ENCODE results near the gene ABI3.
"Not testable (repeated sequence)": the region's sequence is repeated elsewhere in the genome, so short reads cannot be mapped to it uniquely, and the experiment has no call there.

Gene ABI3

DNA sequence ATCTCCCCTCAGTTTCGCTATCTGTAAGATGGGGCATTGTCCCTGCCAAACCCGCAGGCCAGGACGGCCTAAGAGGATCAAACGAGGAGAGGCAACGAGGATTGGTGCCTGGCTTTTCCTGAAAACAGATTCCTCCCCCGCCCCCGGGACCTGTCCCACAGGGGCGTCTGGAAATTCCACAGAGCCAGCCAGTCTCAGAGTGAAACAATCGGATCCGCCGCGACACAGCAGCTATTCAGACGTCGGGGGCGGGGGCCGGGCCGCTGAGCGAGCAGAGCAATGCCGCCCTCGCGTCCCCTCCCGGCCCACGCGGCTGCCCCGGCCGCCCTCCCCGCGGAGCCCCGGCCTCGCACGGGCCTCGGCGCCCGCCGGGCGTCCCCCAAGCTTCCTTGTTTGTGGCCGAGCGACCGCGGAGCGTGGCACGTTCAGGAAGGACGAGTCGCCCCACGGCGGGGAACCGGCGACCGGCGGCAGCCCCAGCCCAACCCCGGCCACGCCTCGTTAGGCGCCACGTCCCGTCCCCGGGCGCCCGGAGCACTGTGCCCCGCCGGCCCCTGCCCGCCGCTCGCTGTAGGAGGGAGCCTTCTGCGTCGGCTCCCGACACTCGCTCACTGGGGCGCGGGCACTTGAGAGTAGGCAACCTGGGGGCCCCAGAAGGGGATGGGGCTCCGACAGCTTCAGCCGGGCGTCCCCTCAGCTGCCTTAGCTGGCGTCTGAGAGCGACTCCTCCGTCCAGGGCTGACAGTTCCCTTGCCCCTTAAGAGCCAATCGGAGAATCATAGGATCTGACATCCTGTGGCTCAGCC, 49.7 kb downstream of the ABI3 start:
- Histone ChIP-seq H3K27ac (ENCODE audit: low read depth, low read length) (peak overlapping the region; percentile 19), H3K9me3 (ENCODE audit: low read length) (no peaks in the 10 kb centered on the region), H3K9ac (ENCODE audit: low read length) (peak overlapping the region; percentile 15), H3K4me3 (ENCODE audit: low read depth in 1 of 2, low read length in 2 of 2) (peak overlapping the region; percentile 57 to 62), H3K4me1 (ENCODE audit: insufficient read depth, low read length) (no peaks in the 10 kb centered on the region), H3K27me3 (ENCODE audit: control insufficient read depth in 1 of 2, insufficient read depth in 2 of 2, low read length in 2 of 2) (no peaks in the 10 kb centered on the region), H3K36me3 (ENCODE audit: insufficient read depth, low read length) (no peaks in the 10 kb centered on the region)

DNA sequence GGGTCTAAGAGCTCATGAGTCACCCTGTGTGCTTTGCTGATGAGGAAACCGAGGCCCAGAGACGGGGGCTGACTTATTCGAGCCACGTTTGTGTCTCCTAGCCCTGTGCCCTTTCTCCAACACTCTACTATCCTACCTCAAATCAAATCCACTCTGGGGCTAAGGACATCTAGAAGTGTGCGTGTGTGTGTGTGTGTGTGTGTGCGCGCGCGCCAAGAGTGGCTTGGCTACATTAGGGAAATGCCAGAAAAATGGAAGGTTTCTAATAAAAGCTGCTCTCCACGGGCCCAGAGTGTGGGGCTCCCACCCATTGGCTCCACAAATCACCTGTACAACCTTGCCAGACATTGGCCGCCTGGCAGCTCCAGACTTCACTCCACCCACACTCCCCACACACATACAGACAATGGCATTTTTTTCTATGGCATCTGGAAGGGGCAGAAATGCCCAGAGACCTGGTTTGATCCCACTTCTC, 50.3 kb downstream of the ABI3 start:
- Histone ChIP-seq H3K27ac (ENCODE audit: low read depth, low read length) (no peak overlapping the region), H3K4me3 (ENCODE audit: low read depth in 1 of 2, low read length in 2 of 2) (peak overlapping the region; percentile 57 to 62)

DNA sequence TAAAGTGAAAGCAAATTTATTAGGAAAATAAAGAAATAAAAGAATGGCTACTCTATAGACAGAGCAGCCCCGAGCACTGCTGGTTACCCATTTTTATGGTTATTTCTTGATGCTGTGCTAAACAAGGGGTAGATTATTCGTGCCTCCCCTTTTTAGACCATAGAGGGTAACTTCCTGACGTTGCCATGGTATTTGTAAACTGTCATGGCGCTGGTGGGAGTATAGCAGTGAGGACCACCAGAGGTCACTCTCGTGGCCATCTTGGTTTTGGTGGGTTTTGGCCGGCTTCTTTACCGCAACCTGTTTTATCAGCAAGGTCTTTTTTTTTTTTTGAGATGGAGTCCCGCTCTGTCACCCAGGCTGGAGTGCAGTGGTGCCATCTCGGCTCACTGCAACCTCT, 51.0 kb downstream of the ABI3 start:
- H3K9me3 ChIP-seq (ENCODE audit: low read length); H3K4me1 ChIP-seq (ENCODE audit: insufficient read depth, low read length); H3K9ac ChIP-seq (ENCODE audit: low read length); H3K27ac ChIP-seq (ENCODE audit: low read depth, low read length); H3K27me3 ChIP-seq (ENCODE audit: control insufficient read depth in 1 of 2, insufficient read depth in 2 of 2, low read length in 2 of 2); H3K36me3 ChIP-seq (ENCODE audit: insufficient read depth, low read length); H3K4me3 ChIP-seq (ENCODE audit: low read depth in 1 of 2, low read length in 2 of 2): not testable (repeated sequence)

More for the DNA sequence above, 50.3 kb downstream of the ABI3 start:
- no peaks in the 10 kb centered on the region for H3K27me3 ChIP-seq (ENCODE audit: control insufficient read depth in 1 of 2, insufficient read depth in 2 of 2, low read length in 2 of 2)
- H3K36me3 ChIP-seq (ENCODE audit: insufficient read depth, low read length), result no peaks in the 10 kb centered on the region
- H3K4me1 ChIP-seq (ENCODE audit: insufficient read depth, low read length), result no peaks in the 10 kb centered on the region
- peak overlapping the region; percentile 15 for H3K9ac ChIP-seq (ENCODE audit: low read length)
- H3K9me3 ChIP-seq (ENCODE audit: low read length), result no peaks in the 10 kb centered on the region

DNA sequence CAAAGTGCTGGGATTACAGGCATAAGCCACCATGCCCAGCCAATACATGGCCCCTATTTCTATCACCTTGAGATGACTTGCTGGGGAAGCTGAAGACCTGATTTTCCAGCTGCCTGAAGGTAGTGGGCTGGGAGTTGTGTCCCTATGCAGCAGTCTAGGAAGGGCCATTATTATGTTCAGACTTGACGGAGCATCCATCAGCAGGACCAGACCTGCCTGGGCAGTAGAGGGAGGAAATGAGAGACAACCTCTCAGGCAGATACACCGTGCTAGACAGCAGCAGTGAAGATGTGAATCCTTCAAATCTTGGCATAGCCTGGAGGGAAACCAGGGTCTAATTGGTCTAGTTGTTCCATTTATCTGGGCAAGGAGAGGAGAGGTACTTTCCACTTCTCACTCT, 55.7 kb downstream of the ABI3 start:
- Histone ChIP-seq H3K9ac (ENCODE audit: low read length) (no peak overlapping the region), H3K4me1 (ENCODE audit: insufficient read depth, low read length) (no peaks in the 10 kb centered on the region), H3K36me3 (ENCODE audit: insufficient read depth, low read length) (no peaks in the 10 kb centered on the region), H3K4me3 (ENCODE audit: low read depth in 1 of 2, low read length in 2 of 2) (no peak overlapping the region), H3K27me3 (ENCODE audit: control insufficient read depth in 1 of 2, insufficient read depth in 2 of 2, low read length in 2 of 2) (no peaks in the 10 kb centered on the region), H3K9me3 (ENCODE audit: low read length) (no peaks in the 10 kb centered on the region), H3K27ac (ENCODE audit: low read depth, low read length) (no peak overlapping the region)

DNA sequence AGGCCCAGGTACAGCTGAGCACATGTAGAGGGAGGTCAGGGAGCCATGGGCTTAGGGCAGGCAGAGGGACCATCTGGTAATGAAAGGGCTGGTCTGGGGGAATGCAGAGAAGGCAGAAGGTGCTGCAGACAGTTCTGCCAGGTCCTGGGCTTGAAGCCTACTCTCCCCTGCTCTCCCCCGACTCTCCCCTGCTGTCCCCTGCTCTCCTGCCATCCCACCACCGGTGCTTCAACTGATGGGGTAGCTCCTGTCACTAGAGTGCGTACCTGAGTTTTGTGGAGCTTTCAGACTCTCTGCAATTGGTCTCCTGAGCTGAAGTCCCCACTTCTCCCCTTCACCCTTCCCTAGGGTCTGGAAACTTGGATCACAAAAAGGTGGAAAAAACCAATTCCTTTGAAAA, 57.4 kb downstream of the ABI3 start:
- no peaks in the 10 kb centered on the region for H3K4me1 ChIP-seq (ENCODE audit: insufficient read depth, low read length)
- no peaks in the 10 kb centered on the region for H3K36me3 ChIP-seq (ENCODE audit: insufficient read depth, low read length)
- H3K27ac ChIP-seq (ENCODE audit: low read depth, low read length), result no peak overlapping the region
- no peak overlapping the region for H3K9ac ChIP-seq (ENCODE audit: low read length)
- no peaks in the 10 kb centered on the region for H3K27me3 ChIP-seq (ENCODE audit: control insufficient read depth in 1 of 2, insufficient read depth in 2 of 2, low read length in 2 of 2)
- H3K4me3 ChIP-seq (ENCODE audit: low read depth in 1 of 2, low read length in 2 of 2), result no peak overlapping the region
- H3K9me3 ChIP-seq (ENCODE audit: low read length), result no peaks in the 10 kb centered on the region

DNA sequence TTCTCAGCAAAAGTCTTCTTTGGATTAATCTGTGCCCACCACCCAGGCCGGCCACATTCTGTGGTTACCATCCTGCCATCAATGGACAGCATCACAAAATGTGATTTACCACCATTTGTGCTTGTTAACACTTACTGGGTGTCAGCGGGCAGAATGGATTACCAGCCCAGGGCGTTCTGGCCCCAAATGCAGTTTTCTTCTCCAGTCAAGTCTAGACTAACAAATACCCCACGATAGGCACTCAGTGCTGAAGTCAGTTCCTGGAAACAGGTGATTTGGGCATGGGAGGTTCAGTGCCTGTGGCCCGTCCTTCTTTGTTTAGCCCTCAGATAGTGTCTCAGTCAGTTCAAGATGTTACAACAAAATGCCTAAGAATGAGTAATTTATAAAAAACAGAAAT, 58.8 kb downstream of the ABI3 start:
- H3K36me3 ChIP-seq (ENCODE audit: insufficient read depth, low read length), result no peaks in the 10 kb centered on the region

More for the DNA sequence above, 58.8 kb downstream of the ABI3 start:
- no peaks in the 10 kb centered on the region for H3K4me1 ChIP-seq (ENCODE audit: insufficient read depth, low read length)
- no peaks in the 10 kb centered on the region for H3K9me3 ChIP-seq (ENCODE audit: low read length)
- H3K9ac ChIP-seq (ENCODE audit: low read length), result no peak overlapping the region
- no peaks in the 10 kb centered on the region for H3K27me3 ChIP-seq (ENCODE audit: control insufficient read depth in 1 of 2, insufficient read depth in 2 of 2, low read length in 2 of 2)
- H3K27ac ChIP-seq (ENCODE audit: low read depth, low read length), result no peak overlapping the region
- no peak overlapping the region for H3K4me3 ChIP-seq (ENCODE audit: low read depth in 1 of 2, low read length in 2 of 2)
